ENCODE data around the gene SLC22A14. TPM values are rescaled to one million over a fixed set of nuclear protein-coding genes. Genes with fewer than 3 reads are reported as not detected.

Gene SLC22A14
- total RNA-seq, 1 donor from 2014 or later = 0.93 TPM

DNA sequence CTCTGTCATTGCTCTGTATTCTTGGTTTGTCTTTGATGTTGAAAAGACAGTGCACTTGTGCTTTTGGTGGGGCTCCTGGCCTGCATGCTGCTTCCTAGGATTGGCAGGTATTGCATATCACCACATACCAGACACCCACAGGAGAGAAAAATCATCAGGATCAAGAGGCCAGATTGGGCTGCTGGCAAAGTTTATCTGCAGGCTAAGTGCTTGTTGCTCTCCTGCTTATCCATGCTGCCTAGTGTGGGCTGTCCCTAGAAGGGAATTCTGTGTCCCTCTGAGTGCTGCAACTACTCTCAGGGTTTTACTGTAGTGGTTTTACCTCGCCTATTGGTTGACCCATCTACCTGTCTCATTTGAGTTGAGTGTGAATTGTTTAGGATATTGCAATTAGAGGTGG lies 17.3 kb upstream of the SLC22A14 start:
- DNase-seq = no peak
- Mint-ChIP-seq H3K27me3 (ENCODE audit: unreplicated experiment) (peaks cover 10% of the 10 kb centered on the region), H3K4me3 (ENCODE audit: unreplicated experiment) (no peak overlapping the region), H3K36me3 (ENCODE audit: unreplicated experiment) (peaks cover 18% of the 10 kb centered on the region), H3K9me3 (ENCODE audit: unreplicated experiment) (peaks cover 13% of the 10 kb centered on the region), H3K4me1 (ENCODE audit: low read depth, unreplicated experiment) (peaks cover 51% of the 10 kb centered on the region), H3K27ac (ENCODE audit: unreplicated experiment) (peak overlapping the region; percentile 41)
- TF ChIP-seq, protein P1, sequence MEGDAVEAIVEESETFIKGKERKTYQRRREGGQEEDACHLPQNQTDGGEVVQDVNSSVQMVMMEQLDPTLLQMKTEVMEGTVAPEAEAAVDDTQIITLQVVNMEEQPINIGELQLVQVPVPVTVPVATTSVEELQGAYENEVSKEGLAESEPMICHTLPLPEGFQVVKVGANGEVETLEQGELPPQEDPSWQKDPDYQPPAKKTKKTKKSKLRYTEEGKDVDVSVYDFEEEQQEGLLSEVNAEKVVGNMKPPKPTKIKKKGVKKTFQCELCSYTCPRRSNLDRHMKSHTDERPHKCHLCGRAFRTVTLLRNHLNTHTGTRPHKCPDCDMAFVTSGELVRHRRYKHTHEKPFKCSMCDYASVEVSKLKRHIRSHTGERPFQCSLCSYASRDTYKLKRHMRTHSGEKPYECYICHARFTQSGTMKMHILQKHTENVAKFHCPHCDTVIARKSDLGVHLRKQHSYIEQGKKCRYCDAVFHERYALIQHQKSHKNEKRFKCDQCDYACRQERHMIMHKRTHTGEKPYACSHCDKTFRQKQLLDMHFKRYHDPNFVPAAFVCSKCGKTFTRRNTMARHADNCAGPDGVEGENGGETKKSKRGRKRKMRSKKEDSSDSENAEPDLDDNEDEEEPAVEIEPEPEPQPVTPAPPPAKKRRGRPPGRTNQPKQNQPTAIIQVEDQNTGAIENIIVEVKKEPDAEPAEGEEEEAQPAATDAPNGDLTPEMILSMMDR (IDR thresholded peaks at IDR 0.05; ENCODE audit: partially characterized antibody, unreplicated experiment) = no peak

DNA sequence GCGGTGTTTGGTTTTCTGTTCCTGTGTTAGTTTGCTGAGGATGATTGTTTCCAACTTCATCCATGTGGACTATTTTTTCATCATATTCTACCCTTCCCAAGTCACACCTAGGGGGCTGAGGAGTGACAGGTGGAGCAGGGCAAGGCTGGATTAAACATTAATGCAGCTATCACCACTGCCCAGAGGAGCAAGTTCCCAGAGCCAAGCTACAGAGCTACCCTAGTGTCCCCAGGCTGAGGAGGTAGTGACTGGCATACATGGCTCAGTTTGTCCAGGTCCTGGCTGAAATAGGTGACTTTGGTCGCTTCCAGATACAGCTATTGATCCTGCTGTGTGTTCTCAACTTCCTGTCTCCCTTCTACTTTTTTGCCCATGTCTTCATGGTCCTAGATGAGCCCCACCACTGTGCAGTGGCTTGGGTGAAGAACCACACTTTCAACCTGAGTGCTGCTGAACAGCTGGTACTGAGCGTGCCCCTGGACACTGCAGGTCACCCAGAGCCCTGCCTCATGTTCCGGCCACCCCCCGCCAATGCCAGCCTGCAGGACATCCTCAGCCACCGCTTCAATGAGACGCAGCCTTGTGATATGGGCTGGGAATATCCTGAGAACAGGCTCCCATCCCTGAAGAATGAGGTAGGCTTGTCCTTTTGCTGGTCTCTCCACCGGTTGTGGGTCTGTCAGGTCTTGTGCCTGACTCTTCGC lies 16.3 kb upstream of the SLC22A14 start, which contains the start of gene SLC22A13:
SLC22A13 (plus strand) TSS at position 209 of the 704 bp plus-strand sequence; CDS start at position 258, 49 bp downstream.
- DNase-seq = no peak
- Mint-ChIP-seq H3K27ac (ENCODE audit: unreplicated experiment) (peak within 1 kb of the TSS; percentile 91), H3K36me3 (ENCODE audit: unreplicated experiment) (peaks cover 25% of the 10 kb centered on the region), H3K4me1 (ENCODE audit: low read depth, unreplicated experiment) (peaks cover 43% of the 10 kb centered on the region), H3K9me3 (ENCODE audit: unreplicated experiment) (peaks cover 12% of the 10 kb centered on the region), H3K27me3 (ENCODE audit: unreplicated experiment) (peaks cover 10% of the 10 kb centered on the region), H3K4me3 (ENCODE audit: unreplicated experiment) (peak within 1 kb of the TSS; percentile 64)
- TF ChIP-seq, protein P1 (IDR thresholded peaks at IDR 0.05; ENCODE audit: partially characterized antibody, unreplicated experiment) = no peak

DNA sequence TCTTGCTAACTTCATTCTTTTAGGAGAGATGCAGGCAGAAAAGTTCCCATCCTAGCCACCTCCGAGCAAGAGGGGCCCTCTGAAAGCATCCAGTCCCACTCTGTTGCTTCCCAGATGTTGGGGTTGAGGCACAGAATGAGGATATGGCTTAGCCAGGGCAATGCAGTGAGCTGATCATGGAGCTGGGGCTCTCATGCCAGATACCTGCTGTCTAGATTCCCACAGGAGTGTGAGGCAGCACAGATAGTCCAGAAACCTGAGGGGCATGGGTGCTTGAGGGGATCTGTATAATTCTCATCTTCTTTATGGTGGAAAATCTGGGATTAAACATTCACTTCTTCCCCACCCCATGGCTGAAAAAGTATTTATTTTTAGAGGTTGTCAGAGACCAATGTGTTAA lies 15.3 kb upstream of the SLC22A14 start:
- TF ChIP-seq, protein P1 (IDR thresholded peaks at IDR 0.05; ENCODE audit: partially characterized antibody, unreplicated experiment) = no peak
- H3K4me3 Mint-ChIP-seq (ENCODE audit: unreplicated experiment) = no peak overlapping the region
- H3K9me3 Mint-ChIP-seq (ENCODE audit: unreplicated experiment) = peaks cover 12% of the 10 kb centered on the region
- peaks cover 24% of the 10 kb centered on the region for H3K36me3 Mint-ChIP-seq (ENCODE audit: unreplicated experiment)
- no peak for DNase-seq
- peak overlapping the region; percentile 91 for H3K27ac Mint-ChIP-seq (ENCODE audit: unreplicated experiment)
- H3K27me3 Mint-ChIP-seq (ENCODE audit: unreplicated experiment) = peaks cover 10% of the 10 kb centered on the region
- peaks cover 41% of the 10 kb centered on the region for H3K4me1 Mint-ChIP-seq (ENCODE audit: low read depth, unreplicated experiment)

DNA sequence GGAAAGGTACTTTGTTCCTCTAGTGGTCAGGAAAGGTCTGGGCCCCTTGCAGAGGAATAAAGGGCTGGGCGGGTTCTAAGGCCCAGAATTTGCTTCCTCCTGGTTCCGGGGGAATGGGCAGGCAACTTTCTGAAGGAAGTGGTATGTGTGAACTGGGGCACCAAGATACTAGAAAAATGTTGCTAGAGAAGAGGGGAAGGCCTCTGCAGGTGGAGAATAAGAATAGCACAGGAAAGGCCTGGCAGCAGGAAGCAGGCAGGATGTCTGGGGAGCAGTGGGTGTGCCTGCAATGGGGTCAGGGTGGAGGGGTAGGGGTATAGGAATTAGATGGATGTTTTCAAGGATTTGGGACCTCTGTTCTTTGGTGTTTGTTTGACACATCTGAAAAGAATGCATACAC lies 14.4 kb upstream of the SLC22A14 start:
- Mint-ChIP-seq H3K4me3 (ENCODE audit: unreplicated experiment) (no peak overlapping the region), H3K27me3 (ENCODE audit: unreplicated experiment) (peaks cover 10% of the 10 kb centered on the region), H3K4me1 (ENCODE audit: low read depth, unreplicated experiment) (peaks cover 41% of the 10 kb centered on the region), H3K9me3 (ENCODE audit: unreplicated experiment) (peaks cover 12% of the 10 kb centered on the region), H3K27ac (ENCODE audit: unreplicated experiment) (peak overlapping the region; percentile 77), H3K36me3 (ENCODE audit: unreplicated experiment) (peaks cover 22% of the 10 kb centered on the region)
- TF ChIP-seq, protein P1 (IDR thresholded peaks at IDR 0.05; ENCODE audit: partially characterized antibody, unreplicated experiment) = no peak
- DNase-seq = no peak

DNA sequence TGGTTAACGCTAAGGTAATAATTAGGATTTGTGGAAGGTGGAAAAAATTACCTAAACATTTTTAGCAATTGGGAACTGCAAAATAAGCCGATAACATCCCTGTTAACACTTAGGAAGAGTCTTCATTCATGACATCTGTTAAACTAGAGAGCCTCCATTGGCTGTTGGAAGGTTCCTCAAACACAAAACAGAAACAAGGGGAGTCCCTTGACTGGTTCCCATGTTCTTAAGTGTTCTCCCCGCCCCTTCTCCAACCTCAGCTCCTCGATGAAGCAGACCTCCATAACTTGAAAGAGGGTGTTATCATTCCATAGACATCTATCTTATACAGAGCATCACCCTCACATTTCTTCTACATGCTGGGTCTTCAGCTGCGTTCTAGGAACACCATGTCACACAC lies 14.0 kb upstream of the SLC22A14 start:
- Mint-ChIP-seq H3K9me3 (ENCODE audit: unreplicated experiment) (peaks cover 12% of the 10 kb centered on the region), H3K36me3 (ENCODE audit: unreplicated experiment) (peaks cover 20% of the 10 kb centered on the region), H3K27me3 (ENCODE audit: unreplicated experiment) (peaks cover 10% of the 10 kb centered on the region), H3K27ac (ENCODE audit: unreplicated experiment) (peak overlapping the region; percentile 28), H3K4me1 (ENCODE audit: low read depth, unreplicated experiment) (peaks cover 41% of the 10 kb centered on the region), H3K4me3 (ENCODE audit: unreplicated experiment) (no peak overlapping the region)
- no peak for DNase-seq
- TF ChIP-seq, protein P1 (IDR thresholded peaks at IDR 0.05; ENCODE audit: partially characterized antibody, unreplicated experiment) = no peak

Data from glutamatergic neuron (in vitro differentiated cells).